Gastroesophageal sphincter (tissue), 4 donors: ENCODE measurements around the gene FMN2. TPM values are rescaled to one million over a fixed set of nuclear protein-coding genes. Genes with fewer than 3 reads are reported as not detected.
"Not testable (repeated sequence)": the region's sequence is repeated elsewhere in the genome, so short reads cannot be mapped to it uniquely, and the experiment has no call there.

Experiments
- ATAC-seq: fragments of 150-250 bp; one replicate; pipeline ENCODE4 v1.9.1; 2016; ENCODE audit warnings: mild to moderate bottlenecking, moderate library complexity
- H3K27ac ChIP-seq, 4 donors: fragments of 200-600 bp; sonication (generic) in 3 of 4; 1 replicate in 3 of 4; 2 replicates in 1 of 4; pipeline ENCODE4 v1.5.1; 2016 to 2019
- H3K27me3 ChIP-seq: fragments of 200-600 bp; sonication (generic); one replicate; pipeline ENCODE4 v1.5.1; 2019
- H3K36me3 ChIP-seq, 2 donors: fragments of 200-600 bp; sonication (generic); one replicate each; pipeline ENCODE4 v1.5.1; 2019; ENCODE audit warnings: control low read depth in 1 of 2
- H3K4me1 ChIP-seq, 3 donors: fragments of 200-600 bp; sonication (generic); 1 replicate in 2 of 3; 2 replicates in 1 of 3; pipeline ENCODE4 v1.5.1; 2016 to 2019; ENCODE audit warnings: control low read depth in 2 of 3
- H3K4me3 ChIP-seq, 2 donors: fragments of 200-600 bp; sonication (generic); one replicate each; pipeline ENCODE4 v1.5.1; 2019; ENCODE audit warnings: mild to moderate bottlenecking in 1 of 2, moderate library complexity in 1 of 2
- H3K9me3 ChIP-seq, 3 donors: fragments of 200-600 bp; sonication (generic); one replicate each; pipeline ENCODE4 v1.5.1; 2017 to 2019; ENCODE audit warnings: control low read depth in 2 of 3
- CTCF ChIP-seq, 4 experiments: fragments of 200-600 bp in 2 of 4; fragments of 450-650 bp in 2 of 4; sonication (generic) in 1 of 4; IDR thresholded peaks; one replicate each; pipeline ENCODE4 v1.5.1; 2017 to 2019; ENCODE audit warnings: antibody characterized with exemption in 4 of 4, mild to moderate bottlenecking in 2 of 4, moderate library complexity in 2 of 4
- EP300 ChIP-seq: sonication (generic); formaldehyde crosslinking; IDR thresholded peaks from one replicate; pipeline ENCODE4 v1.6.1; 2017; ENCODE audit warnings: antibody characterized with exemption, mild to moderate bottlenecking
- POLR2A ChIP-seq, 2 donors: fragments of 450-650 bp; IDR thresholded peaks; one replicate each; pipeline ENCODE4 v1.6.1; 2017; ENCODE audit warnings: antibody characterized with exemption in 2 of 2, mild to moderate bottlenecking in 2 of 2, moderate library complexity in 1 of 2
- POLR2AphosphoS5 ChIP-seq: sonication (generic); formaldehyde crosslinking; IDR thresholded peaks from one replicate; pipeline ENCODE4 v1.6.1; 2017; ENCODE audit warnings: antibody characterized with exemption
- WGBS, 2 donors: methylation state at CpG; one replicate each; pipeline ENCODE4 v1.1.5; 2018; ENCODE audit warnings: low coverage in 1 of 2; 5-methylcytosine and 5-hydroxymethylcytosine counted together
- total RNA-seq, 4 donors: library from RNA; depleted of rRNA; stranded (reverse); fragments of >200 nt; gene quantifications; one replicate each; pipeline ENCODE4 v1.1.0, GENCODE V29; 2016

FMN2 gene
- total RNA-seq, 4 donors from 2014 or later: 0.27 to 8.6 (median 2.7) TPM

- WGBS, 2 donors: 7 to 33% methylated on average over 3 of the region's 3 CpGs
- Histone ChIP-seq H3K27me3 (no peaks in the 10 kb centered on the region), H3K9me3 (no peaks in the 10 kb centered on the region), H3K4me1 (peaks cover 0 to 20% (median 0%) of the 10 kb centered on the region in 3 donors), H3K27ac (peak overlapping the region; percentile 34 to 68 (median 48)), H3K4me3 (no peak overlapping the region), H3K36me3 (no peaks in the 10 kb centered on the region)
- peak; percentile 46 for ATAC-seq
- peak; percentile 61 for TF ChIP-seq POLR2AphosphoS5
- TF ChIP-seq EP300: no peak
Observed at GRCh38 chr1:240314845-240315801, 223.4 kb downstream of the FMN2 start.

GRCh38 chr1:240319998-240320397, 228.3 kb downstream of the FMN2 start:
- Histone ChIP-seq H3K36me3 (no peaks in the 10 kb centered on the region), H3K9me3 (no peaks in the 10 kb centered on the region), H3K27me3 (no peaks in the 10 kb centered on the region), H3K4me1 (peaks cover 0 to 8% (median 0%) of the 10 kb centered on the region in 3 donors), H3K4me3 (no peak overlapping the region), H3K27ac (no peak overlapping the region)
- TF ChIP-seq EP300 (no peak), CTCF (IDR thresholded peaks at IDR 0.05) (no peak), POLR2A (IDR thresholded peaks at IDR 0.05) (no peak)
- WGBS, 2 donors: 79 to 86% methylated on average over 3 of the region's 3 CpGs
- no peak for ATAC-seq

GRCh38 chr1:240320659-240321058, 229.0 kb downstream of the FMN2 start:
- TF ChIP-seq CTCF (IDR thresholded peaks at IDR 0.05) (no peak), POLR2A (IDR thresholded peaks at IDR 0.05) (no peak), POLR2AphosphoS5 (no peak), EP300 (no peak)
- no peak overlapping the region for H3K4me3 ChIP-seq
- H3K27ac ChIP-seq: no peak overlapping the region
- no peaks in the 10 kb centered on the region for H3K27me3 ChIP-seq
- peaks cover 0 to under 1% (median 0%) of the 10 kb centered on the region in 3 donors for H3K4me1 ChIP-seq
- no peaks in the 10 kb centered on the region for H3K36me3 ChIP-seq
- ATAC-seq: no peak
- 71 to 73% methylated on average over 3 to 5 of the region's 5 CpGs for WGBS, 2 donors
- no peaks in the 10 kb centered on the region for H3K9me3 ChIP-seq

- ATAC-seq: no peak
- H3K36me3 ChIP-seq: no peaks in the 10 kb centered on the region
- WGBS, 2 donors: 79 to 89% methylated on average over 2 to 4 of the region's 4 CpGs
- no peaks in the 10 kb centered on the region for H3K9me3 ChIP-seq
- no peaks in the 10 kb centered on the region for H3K27me3 ChIP-seq
- TF ChIP-seq EP300: no peak
- no peak overlapping the region for H3K27ac ChIP-seq
- no peaks in the 10 kb centered on the region for H3K4me1 ChIP-seq
- H3K4me3 ChIP-seq: no peak overlapping the region
Observed at GRCh38 chr1:240322943-240323342, 231.3 kb downstream of the FMN2 start.

- 100% methylated on average over 1 of the region's 1 CpG for WGBS, 2 donors
- H3K4me3 ChIP-seq, H3K27ac ChIP-seq, H3K36me3 ChIP-seq, H3K27me3 ChIP-seq, H3K4me1 ChIP-seq, H3K9me3 ChIP-seq, ATAC-seq: not testable (repeated sequence)
Observed at GRCh38 chr1:240328382-240328781, 236.7 kb downstream of the FMN2 start.

GRCh38 chr1:240329443-240329842, 237.8 kb downstream of the FMN2 start:
- 60 to 93% methylated on average over 5 of the region's 6 CpGs for WGBS, 2 donors
- H3K27me3 ChIP-seq: no peaks in the 10 kb centered on the region
- H3K36me3 ChIP-seq: no peaks in the 10 kb centered on the region
- TF ChIP-seq EP300 (no peak), POLR2AphosphoS5 (no peak), CTCF (IDR thresholded peaks at IDR 0.05) (no peak), POLR2A (IDR thresholded peaks at IDR 0.05) (no peak)
- no peak for ATAC-seq
- H3K9me3 ChIP-seq: no peaks in the 10 kb centered on the region
- H3K27ac ChIP-seq: no peak overlapping the region
- no peaks in the 10 kb centered on the region for H3K4me1 ChIP-seq
- H3K4me3 ChIP-seq: no peak overlapping the region
